Activated T-cell treated with anti-CD3 and anti-CD28 coated beads, Interleukin-2, amount 50 U/mL, for 1 hour (primary cell): Measurements from ENCODE around the gene SOWAHD.
"Not testable (repeated sequence)": the region's sequence is repeated elsewhere in the genome, so short reads cannot be mapped to it uniquely, and the experiment has no call there.

Experiments used
- DNase-seq: peaks from one replicate; pipeline ENCODE4 v3.0.0-alpha.2; 2020

The SOWAHD gene

DNA sequence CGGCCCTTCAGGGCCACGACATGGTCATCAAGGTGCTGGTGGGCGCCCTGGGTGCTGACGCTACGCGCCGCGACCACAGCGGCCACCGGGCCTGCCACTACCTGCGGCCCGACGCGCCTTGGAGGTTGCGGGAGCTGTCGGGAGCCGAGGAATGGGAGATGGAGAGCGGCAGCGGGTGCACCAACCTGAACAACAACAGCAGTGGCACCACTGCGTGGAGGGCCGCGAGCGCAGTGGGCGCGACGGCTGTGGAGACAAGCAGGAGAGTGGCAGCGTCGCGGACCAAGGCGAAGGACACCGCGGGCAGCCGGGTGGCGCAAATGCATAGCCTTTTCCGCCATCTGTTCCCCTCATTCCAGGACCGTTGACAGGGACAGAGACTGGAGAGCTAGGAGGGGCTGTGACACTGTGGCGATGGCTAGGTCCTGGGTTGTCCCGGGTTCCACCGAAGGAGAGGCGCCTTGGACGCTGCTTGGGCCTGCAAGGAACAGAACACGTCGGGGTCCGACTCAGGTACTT, 919 bp downstream of the SOWAHD start:
- no peak for DNase-seq

DNA sequence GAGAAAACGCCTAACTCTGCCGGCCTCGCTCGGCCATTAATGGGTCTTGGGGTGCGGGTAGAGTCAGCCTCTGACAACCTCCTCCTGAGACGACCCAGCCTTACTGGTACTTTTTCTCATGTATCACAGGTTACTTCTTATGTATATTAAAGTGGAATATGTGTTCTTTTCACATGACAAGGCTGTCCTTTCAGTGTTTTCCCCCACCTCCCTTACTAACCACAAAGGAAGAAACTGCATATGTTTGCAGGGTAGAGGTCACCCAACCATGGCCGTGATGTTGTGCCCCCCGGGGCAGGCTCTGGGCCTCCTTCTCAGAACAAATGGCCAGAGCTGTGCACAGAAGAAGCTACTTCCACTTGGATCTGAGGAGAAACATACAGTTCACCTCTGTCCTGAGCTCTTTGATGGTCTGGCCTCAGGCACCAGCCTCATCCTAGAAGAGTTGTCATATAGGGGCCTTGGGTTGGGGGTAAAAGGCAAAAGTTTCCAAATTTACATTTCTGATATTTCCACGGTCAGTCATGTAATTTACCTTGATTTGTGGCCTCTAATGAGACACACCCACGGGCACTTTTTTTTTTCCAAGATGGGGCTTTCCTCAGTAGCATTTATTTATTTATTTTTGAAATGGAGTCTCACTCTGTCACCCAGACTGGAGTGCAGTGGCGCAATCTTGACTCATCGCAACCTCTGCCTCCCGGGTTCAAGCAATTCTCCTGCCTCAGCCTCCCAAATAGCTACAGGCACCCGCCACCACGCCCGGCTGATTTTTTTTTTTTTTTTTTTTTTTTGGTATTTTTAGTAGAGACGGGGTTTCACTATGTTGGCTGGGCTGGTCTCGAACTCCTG, 1.9 kb downstream of the SOWAHD start:
- no peak for DNase-seq

DNA sequence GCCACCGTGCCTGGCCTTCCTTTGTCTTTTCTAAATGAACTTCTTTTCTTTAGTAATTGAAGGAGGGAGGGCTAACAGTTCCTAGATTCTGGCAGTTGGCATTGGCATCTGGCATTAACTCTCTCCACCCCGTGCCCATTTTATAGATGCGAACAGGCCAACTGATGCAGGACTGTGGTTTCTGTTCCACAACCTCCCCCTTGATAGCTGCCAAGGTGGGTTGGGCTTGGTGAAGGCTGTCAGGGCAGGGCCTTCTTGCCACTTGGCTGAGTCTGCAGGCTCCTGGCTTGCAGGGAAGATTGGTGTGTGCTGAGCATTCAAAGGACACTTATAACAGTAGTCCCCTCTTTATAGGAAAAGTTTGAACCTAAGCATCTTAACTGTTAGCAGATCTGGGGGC, 4.3 kb downstream of the SOWAHD start:
- DNase-seq: no peak

DNA sequence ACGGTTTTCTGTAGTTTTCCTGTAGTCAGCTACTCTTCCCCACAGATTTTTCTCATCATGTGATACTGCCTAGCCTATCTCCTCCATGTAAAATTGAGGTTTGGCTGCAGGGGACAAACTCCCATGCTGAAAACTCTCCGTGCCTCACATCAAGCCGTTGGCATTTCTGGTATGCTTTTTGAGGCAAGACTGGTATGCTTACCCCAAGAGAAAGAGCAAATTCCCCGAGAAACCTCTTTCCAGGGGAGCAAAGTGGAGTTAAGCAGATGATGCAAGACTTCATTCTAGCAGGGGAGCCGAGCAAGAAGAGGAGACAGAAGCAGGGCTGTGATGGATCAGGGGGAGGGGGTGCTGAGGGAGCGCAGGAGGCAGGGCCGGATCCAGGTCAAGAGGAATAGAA, 4.8 kb downstream of the SOWAHD start:
- no peak for DNase-seq

DNA sequence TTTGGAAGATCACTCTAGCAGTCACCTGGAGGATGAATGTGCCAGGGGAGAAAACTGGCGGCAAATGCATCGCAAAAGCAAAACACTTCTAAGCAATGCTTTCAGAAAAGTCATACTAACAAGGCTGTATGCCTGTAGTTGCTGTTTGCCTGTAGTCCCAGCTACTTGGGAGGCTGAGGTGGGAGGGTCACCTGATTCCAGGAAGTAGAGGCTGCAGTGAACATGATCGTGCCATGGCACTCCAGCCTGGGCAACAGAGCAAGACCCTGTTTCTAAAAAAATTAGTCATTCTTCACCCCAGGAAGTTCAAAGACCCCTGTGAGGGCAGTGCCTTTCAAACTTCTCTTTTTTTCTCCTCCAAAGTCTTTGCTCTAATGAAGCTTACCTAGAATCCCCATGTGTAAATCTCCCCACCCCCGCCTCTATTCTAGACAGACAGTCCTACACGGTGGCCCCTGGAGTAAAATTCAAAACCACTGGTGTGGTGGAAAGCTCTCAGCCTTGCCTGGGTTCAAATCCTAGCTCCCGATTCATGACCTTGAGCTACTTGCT, 5.5 kb downstream of the SOWAHD start:
- DNase-seq: no peak

DNA sequence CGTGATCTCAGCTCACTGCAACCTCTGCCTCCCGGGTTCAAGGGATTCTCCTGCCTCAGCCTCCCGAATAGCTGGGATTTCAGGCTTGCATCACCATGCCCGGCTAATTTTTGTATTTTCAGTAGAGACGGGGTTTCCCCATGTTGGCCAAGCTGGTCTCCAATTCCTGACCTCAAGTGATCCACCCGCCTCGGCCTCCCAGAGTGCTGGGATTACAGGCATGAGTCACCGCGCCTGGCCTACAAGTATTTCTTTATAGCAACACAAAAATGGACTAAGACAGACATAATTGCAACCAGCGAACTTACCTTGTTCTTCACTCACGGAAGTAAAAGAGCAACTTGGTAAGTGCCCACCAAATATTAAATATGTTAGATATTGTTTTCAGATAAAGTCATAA, 10.0 kb downstream of the SOWAHD start:
- not testable (repeated sequence) for DNase-seq

DNA sequence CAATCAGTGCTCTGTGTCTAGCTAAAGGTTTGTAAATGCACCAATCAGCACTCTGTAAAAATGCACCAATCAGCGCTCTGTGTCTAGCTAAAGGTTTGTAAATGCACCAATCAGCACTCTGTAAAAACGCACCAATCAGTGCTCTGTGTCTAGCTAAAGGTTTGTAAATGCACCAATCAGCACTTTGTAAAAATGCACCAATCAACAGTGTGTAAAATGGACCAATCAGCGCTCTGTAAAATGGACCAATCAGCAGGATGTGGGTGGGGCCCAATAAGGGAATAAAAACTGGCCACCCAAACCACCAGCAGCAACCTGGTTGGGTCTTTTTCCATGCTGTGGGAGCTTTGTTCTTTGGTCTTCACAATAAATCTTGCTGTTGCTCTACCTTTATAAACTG, 11.0 kb downstream of the SOWAHD start:
- not testable (repeated sequence) for DNase-seq

DNA sequence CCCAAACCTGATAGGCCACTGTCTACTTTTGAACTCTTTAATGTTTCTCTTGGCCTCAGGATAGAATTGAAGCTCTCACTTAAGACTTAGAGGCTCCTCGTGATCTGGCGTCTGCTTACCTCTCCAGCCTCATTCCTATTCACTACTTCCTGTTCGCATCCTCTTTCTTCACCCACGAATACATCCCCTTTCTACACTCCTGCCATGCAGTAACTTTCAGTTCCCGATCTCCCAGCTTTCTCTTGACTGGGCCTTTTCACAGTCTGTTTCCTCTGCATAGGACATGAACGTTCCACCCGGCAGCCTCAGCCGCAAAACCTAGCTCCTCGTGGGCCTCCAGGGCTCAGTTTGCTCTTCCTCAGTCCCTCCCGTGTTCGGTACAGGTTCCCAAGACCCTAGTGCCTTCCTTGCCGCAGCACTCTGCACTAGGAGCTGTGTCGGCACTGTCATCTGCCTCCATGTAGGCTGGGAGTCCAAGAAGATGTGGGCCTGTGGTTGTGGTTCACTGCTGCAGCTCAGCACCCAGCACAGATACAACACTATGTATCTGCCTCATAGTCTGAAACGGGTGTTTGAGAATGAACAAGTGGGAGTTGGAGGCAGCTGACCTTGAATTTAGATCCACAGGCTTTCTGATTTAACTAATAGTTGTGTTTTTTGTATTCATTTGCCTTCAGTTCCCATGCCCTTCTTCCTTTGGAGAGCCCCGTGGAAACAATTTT, 17.3 kb downstream of the SOWAHD start:
- no peak for DNase-seq

DNA sequence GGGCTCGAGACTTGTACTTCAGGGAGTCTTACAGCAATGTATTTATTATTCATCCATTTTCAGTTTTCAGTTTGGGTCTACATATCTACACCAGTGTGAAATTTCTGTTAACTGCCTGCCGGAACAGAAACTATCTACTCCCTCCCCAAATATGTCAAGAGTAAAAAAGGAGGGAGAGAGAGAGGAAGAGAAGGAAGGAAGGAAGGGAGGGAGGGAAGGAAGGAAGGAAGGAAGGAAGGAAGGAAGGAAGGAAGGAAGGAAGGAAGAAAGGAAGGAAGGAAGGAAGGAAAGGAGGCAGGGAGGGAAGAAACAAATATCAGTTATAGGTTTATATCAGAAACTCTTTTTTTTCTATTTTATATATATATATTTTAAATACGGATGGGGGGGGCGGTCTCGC, 20.4 kb downstream of the SOWAHD start:
- DNase-seq: no peak

DNA sequence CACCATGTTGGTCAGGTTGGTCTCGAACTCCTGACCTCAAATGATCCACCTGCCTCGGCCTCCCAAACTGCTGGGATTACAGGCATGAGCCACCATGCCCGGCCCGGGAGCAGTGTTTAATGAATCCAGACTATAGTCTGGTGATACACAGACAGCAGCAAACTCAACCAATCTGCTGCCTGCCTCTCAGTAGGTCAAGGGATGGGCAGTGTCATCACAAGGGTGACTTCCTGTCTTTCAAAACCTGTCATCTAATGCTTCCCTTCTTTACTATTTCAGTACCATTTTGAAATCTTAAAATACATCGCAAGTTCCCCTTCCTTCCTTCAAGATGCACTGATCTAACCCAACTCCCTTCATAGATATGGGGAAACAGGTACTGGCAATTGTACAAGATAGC, 24.6 kb downstream of the SOWAHD start:
- DNase-seq: no peak

DNA sequence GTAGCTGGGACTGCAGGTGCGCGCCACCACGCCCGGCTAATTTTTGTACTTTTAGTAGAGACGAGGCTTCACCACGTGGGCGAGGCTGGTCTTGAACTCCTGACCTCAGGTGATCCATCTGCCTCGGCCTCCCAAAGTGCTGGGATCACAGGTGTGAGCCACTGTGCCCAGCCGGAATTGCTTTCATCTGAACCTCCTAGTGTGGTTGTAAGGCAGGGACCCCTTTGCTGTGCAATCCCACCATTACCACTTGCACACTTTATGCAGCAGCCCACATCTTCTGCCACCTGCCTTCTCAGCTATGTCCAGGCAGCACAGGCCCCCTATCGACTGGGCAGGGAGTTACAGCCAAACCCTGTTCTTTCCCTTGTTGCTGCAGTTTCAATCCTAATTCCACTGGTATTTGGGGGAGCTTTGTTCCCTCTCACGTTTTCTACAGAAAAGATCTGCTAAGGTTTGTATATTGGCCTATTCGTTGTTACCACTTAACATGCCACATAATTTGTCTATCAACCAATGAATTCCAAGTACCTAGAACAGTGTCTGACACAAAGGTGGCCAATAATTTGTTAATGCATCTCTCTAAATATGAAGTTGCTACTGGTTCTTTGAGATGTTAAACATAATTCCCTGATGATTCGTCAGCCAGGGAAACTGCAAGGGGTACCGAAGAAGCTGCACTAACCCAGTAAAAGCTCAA, 26.5 kb downstream of the SOWAHD start:
- DNase-seq: peak; percentile 60

DNA sequence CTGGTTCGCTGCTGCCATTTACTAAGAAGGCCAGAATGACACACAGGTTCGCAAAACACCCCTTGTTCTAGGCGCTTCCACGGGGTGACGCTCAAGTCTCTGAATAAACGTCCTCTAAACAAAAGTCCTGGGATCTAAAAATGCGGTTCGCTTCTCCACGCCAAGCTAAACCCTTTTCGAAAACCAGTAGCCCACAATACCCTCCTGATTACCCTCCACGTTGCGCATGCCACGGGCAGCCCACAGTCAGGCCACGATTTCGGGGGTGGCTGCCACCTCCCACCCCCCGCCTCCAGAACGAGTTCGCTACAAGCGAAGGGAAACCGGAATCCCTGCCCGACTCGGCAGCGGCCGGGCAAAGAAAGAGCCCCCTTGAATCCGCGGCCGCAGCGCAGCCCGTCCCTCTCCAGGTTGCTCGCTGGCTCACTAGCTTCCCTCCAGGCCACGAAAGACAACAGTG, 32.6 kb downstream of the SOWAHD start:
- peak; percentile 52 for DNase-seq

DNA sequence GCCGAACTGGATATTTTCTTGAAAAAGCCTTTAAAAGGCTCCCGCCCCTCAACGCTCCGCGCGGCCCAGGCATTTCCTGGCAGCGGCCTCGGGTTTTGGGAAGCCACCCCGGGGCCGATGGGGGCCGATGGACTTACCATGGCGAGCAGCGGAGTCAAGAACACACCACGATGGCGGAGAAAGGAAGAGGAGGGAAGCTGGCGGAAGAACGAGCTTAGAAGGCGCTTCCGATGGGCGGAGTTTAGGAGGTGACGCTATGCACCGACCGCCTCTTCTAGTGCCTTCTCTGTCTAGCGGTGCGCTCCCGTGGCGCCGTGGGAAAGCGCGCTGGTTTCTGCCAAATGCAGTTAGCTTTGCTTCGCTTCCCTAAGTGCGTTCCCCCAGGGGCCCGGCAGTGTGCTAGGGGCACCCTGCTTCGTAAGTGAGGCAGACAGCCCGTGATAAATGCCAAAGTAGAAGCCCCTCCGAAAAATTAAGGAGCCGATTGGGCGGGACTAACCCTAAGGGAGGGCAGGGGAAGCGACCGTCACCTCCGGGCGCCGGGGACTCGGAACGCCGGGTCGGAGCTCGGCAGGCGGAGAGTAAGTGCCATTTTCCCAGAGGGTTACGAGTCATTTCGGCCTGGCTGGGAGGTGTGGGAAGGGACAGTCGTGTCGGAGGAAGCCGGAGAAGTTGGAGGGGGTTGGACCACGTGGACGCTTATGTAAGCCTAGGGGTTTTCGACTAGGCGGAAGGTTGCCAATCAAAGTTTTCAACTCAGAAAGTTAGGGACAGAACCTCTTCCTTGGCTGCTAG, 33.2 kb downstream of the SOWAHD start, which contains the start of gene RPL39:
Gene RPL39, minus strand, starts transcription at position 194 of the 795 bp plus-strand sequence. Its CDS starts 54 bp downstream, at position 140.
- DNase-seq: peak; percentile 77

DNA sequence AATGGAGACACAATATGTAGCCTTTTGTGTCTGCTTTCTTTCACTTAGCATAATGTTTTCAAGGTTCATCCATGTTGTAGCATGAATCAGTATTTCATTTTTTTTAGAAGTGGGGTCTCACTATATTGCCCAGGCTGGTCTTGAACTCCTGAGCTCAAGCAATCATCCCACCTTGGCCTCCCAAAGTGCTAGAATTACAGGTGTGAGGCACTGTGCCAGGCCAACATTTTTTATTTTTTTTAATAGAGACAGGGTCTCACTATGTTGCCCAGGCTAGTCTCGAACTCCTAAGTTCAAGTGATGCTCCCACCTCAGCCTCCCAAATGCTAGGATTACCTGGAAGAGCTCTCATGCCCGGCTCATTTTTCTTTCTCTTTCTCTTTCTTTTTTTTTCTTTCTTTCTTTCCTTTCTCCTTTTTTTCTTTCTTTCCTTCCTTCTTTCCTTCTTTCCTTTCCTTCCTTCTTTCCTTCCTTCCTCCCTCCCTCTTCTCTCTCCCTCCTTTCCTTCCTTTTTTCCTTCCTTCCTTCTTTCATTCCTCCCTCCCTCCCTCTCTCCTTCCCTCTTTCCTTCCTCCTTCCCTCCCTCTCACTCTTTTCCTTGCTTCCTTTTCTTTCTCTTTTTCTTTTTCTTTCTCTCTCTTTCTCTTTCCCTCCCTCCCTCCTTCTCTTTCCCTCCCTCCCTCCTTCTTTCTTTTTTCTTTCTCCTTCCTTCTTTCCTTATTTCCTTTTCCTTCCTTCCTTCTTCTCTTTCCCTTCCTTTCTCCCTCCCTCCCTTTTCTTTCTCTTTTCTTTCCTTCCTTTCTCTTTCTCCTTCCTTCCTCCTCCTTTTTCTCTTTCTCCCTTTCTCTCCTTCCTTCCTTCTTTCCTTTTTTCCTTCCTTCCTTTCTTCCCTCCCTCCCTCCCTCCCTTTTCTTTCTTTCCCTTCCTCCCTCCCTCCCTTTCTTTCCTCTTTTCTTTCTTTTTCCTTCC, 43.1 kb downstream of the SOWAHD start:
- DNase-seq: no peak

DNA sequence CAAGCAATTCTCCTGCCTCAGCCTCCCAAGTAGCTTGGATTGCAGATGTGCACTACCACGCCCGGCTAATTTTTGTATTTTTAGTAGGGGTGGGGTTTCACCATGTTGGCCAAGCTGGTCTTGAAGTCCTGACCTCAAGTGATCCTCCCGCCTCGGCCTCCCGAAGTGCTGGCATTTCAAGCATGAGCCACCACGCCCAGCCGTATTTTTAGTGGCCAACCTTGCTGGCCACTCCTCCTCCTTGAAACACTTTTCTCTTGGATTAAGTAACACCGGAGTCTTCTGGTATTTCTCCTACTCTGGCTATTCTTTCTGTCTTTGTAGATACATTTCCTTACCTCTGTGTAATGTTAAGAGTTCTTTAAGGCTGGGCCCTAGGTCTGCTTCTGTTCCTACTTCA, 44.2 kb downstream of the SOWAHD start:
- no peak for DNase-seq

DNA sequence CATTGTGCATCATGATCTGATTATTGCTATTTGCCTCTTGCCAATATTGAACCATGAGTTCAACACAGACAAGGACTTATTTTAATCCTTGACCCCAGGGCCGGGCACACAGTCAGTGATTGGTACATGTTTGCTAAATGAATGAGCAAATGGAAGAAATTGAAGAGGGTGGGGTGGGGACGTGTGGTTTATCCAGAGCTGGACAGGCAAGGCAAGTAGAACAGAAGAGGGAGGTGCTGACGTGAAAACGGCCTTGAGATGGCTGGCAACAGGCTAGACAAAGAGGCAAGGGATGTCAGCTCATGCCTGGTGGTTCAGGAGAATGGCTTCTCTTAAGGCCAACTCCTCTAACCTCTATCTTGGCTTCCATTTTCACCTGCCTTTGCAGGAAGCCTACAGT, 50.1 kb downstream of the SOWAHD start:
- not testable (repeated sequence) for DNase-seq

DNA sequence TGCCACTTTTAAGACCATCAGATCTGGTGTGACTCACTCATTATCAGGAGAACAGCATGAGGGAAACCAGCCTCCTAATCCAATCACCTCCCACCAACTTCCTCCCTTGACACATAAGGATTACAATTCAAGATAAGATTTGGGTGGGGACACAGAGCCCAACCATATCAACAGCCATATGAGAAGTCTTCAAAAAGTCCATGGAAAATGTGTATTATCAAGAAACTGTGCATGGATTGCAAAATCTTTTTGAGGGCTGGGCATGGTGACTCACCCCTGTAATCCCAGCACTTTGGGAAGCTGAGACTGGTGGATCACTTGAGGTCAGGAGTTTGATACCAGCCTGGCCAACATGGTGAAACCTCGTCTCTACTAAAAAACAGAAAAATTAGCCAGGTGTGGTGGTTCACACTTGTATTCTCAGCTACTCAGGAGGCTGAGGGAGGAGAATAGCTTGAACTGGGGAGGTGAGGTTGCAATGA, 50.8 kb downstream of the SOWAHD start:
- no peak for DNase-seq
